Skeletal muscle satellite cell (primary cell): Measurements from ENCODE around the gene COL25A1.
"Not testable (repeated sequence)": the region's sequence is repeated elsewhere in the genome, so short reads cannot be mapped to it uniquely, and the experiment has no call there.

Experiments used
- H3K27me3 ChIP-seq: 2 replicates; pipeline ENCODE4 v1.7.0; 2013; ENCODE audit warnings: low read length; ENCODE audit not compliant: control insufficient read depth, insufficient read depth
- H3K36me3 ChIP-seq: 2 replicates; pipeline ENCODE4 v1.7.0; 2013; ENCODE audit warnings: mild to moderate bottlenecking, control low read depth, low read length; ENCODE audit not compliant: insufficient read depth
- H3K4me1 ChIP-seq: 2 replicates; pipeline ENCODE4 v1.7.0; 2013; ENCODE audit warnings: low read length; ENCODE audit not compliant: control insufficient read depth, insufficient read depth
- H3K4me2 ChIP-seq: 2 replicates; pipeline ENCODE4 v1.7.0; 2013; ENCODE audit warnings: mild to moderate bottlenecking, low read length
- H3K4me3 ChIP-seq: 2 replicates; pipeline ENCODE4 v1.7.0; 2013; ENCODE audit warnings: low read length
- H3K9ac ChIP-seq: 2 replicates; pipeline ENCODE4 v1.7.0; 2013; ENCODE audit warnings: mild to moderate bottlenecking, low read depth, low read length, moderate library complexity
- H3K9me3 ChIP-seq: replicated peaks from 2 replicates; pipeline ENCODE4 v1.7.0; 2013; ENCODE audit warnings: mild to moderate bottlenecking, control low read depth, low read length

The COL25A1 gene

DNA sequence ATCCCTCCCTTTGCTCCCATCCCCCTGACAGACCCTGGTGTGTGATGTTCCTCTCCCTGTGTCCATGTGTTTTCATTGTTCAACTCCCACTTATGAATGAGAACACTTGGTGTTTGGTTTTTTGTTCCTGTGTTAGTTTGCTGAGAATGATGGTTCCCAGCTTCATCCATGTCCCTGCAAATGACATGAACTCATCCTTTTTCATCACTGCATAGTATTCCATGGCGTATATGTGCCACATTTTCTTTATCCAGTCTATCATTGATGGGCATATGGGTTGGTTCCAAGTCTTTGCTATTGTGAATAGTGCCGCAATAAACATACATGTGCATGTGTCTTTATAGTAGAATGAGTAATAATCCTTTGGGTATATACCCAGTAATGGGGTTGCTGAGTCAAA is 164.3 kb downstream of the COL25A1 start:
- not testable (repeated sequence) for H3K9me3 ChIP-seq, H3K36me3 ChIP-seq, H3K9ac ChIP-seq, H3K27me3 ChIP-seq, H3K4me3 ChIP-seq, H3K4me1 ChIP-seq, H3K4me2 ChIP-seq

DNA sequence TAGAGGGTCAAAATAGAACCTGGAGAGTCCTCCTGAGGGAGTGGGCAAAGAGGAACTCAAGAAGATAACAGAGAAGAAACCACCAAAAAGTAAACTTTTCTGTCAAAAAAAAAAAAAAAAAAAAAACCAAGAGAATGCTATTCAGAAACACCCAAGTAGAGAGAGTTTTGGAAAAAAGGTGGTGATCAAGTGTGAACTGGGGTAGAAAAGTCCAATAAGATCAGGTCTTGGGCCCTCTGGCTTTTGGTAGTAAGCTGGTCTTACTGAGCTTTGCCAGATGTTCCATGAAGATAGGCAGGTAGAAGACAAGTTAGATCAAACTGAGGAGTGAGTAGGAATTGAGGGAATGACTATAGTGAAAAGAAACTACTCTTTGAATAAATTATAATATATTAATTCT is 167.5 kb downstream of the COL25A1 start:
- Histone ChIP-seq H3K36me3 (no peaks in the 10 kb centered on the region), H3K4me2 (no peak overlapping the region), H3K9me3 (no peaks in the 10 kb centered on the region), H3K4me1 (no peaks in the 10 kb centered on the region), H3K9ac (no peak overlapping the region), H3K27me3 (no peaks in the 10 kb centered on the region), H3K4me3 (no peak overlapping the region)

DNA sequence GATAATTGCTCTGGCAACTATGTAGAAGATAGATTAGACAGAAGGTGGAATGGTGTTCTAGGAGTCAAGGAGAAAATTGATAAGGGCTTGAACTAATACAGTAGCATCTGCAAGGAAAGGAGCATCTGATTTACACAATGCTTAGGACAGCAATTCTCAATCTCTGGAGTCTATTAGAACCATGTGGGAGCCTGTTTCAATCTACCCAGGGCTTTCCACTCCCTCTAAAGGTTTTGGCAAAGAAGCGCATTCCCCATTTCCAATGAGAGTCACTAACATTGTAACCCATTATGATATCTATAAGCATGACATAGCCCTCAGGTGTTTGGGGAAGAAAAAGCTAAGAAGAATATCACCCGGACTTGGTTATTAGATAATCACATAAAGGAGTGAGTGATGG is 168.2 kb downstream of the COL25A1 start:
- Histone ChIP-seq H3K4me1 (no peaks in the 10 kb centered on the region), H3K9ac (no peak overlapping the region), H3K4me3 (no peak overlapping the region), H3K27me3 (no peaks in the 10 kb centered on the region), H3K9me3 (no peaks in the 10 kb centered on the region), H3K4me2 (no peak overlapping the region), H3K36me3 (no peaks in the 10 kb centered on the region)

DNA sequence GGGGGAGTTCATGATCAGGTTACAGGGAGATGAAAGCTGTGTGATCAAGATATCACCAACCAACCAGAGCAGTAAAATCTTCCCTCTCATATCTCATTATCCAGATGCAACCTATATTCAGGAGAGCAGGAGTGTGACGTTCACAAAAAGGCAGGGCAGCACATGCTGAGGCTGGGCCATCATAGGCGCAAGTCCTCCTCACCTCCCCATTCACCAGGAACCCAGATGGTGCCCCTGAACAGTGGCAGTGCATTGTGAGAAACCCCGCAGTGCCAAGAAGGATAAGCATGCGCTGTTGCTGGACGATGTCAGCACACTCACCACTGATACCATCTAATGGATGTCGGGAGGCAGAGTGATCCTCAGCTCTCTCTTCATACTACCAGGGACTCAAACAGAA is 170.9 kb downstream of the COL25A1 start:
- H3K9me3 ChIP-seq = no peaks in the 10 kb centered on the region
- H3K4me3 ChIP-seq = no peak overlapping the region
- peaks cover 6% of the 10 kb centered on the region for H3K4me1 ChIP-seq
- H3K9ac ChIP-seq = no peak overlapping the region
- no peak overlapping the region for H3K4me2 ChIP-seq
- no peaks in the 10 kb centered on the region for H3K36me3 ChIP-seq
- no peaks in the 10 kb centered on the region for H3K27me3 ChIP-seq

DNA sequence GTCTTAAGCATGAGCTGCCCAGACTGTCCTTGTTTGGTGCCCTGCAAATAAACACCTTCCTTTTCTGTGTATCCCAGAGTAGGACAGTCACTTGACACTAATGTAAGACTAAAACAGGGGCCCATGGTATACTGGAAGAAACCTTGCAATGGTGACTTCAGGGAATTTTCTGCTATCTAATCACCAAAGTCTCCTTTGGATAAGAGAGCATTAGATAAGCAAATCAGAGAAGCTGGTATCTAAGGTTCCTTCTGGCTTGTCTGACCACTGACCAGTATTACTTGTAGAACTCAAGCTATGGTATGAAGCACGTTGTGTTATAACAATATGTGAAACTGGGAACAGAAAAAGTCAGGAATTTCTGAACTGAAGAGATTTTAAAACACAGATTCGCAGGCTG is 173.9 kb downstream of the COL25A1 start:
- no peak overlapping the region for H3K4me3 ChIP-seq
- no peak overlapping the region for H3K9ac ChIP-seq
- H3K36me3 ChIP-seq = no peaks in the 10 kb centered on the region
- no peaks in the 10 kb centered on the region for H3K9me3 ChIP-seq
- no peak overlapping the region for H3K4me2 ChIP-seq
- peaks cover 18% of the 10 kb centered on the region for H3K4me1 ChIP-seq
- H3K27me3 ChIP-seq = no peaks in the 10 kb centered on the region

DNA sequence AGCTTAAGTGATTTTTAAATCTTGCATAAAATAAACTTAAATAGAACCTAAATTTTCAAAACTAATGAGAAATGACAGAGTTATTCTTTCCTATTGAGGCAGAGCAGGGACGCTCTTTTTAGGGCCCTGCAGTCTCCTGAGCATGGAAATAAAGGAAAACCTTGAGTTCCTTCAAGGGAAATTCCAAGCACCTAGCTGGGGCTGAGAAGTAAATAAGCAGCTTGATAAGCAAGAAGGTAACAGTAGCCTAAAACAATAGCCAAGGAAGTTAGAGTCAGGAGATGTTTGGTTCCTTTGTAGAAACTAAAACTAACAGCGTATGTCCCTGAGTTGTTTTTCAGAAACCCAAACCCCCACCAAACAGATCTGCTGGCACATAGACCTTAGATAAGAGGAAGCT is 174.6 kb downstream of the COL25A1 start:
- no peaks in the 10 kb centered on the region for H3K36me3 ChIP-seq
- peaks cover 18% of the 10 kb centered on the region for H3K4me1 ChIP-seq
- H3K27me3 ChIP-seq = no peaks in the 10 kb centered on the region
- no peaks in the 10 kb centered on the region for H3K9me3 ChIP-seq
- H3K9ac ChIP-seq = no peak overlapping the region
- no peak overlapping the region for H3K4me3 ChIP-seq
- no peak overlapping the region for H3K4me2 ChIP-seq

DNA sequence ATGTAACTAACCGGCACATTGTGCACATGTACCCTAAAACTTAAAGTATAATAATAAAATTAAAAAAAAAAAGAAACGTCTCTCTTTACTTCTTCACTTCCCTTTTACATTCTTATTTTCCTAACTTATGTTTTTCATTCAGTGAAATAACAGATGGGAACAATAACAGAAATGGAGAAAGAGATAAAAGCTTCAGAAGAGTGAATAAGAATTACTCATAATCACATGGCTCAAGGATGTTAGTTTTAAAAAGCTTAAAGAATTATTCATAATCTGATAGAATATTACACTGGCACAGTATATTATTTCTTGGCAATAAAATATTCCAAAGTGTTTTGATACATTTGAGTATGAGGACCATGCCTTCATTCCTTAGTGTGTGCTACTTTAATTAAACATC is 175.6 kb downstream of the COL25A1 start:
- Histone ChIP-seq H3K27me3 (no peaks in the 10 kb centered on the region), H3K4me3 (no peak overlapping the region)

DNA sequence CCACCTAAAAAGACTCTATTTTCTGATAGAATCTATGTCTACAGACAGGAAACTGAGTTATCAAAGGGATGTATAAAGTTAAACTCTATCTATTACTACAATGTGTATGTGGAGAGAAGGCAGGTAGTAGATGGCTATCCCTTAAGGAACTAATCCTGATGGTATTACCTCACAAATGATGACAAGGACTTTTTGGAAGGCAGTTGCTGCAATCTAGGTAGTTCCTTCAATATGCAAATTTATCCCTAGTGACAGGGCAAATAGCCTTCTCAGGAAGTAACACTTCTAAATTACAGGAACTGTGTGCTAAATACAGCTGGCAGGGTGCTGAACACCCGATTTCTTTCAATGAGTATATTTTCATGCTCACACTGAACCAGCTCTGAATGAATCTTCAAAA is 177.4 kb downstream of the COL25A1 start:
- H3K36me3 ChIP-seq = no peaks in the 10 kb centered on the region
- no peaks in the 10 kb centered on the region for H3K27me3 ChIP-seq
- H3K9me3 ChIP-seq = no peaks in the 10 kb centered on the region
- H3K9ac ChIP-seq = no peak overlapping the region
- H3K4me1 ChIP-seq = peaks cover 18% of the 10 kb centered on the region
- no peak overlapping the region for H3K4me3 ChIP-seq
- no peak overlapping the region for H3K4me2 ChIP-seq

More for the DNA sequence above, 175.6 kb downstream of the COL25A1 start:
- Histone ChIP-seq H3K4me1 (peaks cover 18% of the 10 kb centered on the region), H3K9ac (no peak overlapping the region), H3K4me2 (peak overlapping the region; percentile 20), H3K36me3 (no peaks in the 10 kb centered on the region), H3K9me3 (no peaks in the 10 kb centered on the region)

DNA sequence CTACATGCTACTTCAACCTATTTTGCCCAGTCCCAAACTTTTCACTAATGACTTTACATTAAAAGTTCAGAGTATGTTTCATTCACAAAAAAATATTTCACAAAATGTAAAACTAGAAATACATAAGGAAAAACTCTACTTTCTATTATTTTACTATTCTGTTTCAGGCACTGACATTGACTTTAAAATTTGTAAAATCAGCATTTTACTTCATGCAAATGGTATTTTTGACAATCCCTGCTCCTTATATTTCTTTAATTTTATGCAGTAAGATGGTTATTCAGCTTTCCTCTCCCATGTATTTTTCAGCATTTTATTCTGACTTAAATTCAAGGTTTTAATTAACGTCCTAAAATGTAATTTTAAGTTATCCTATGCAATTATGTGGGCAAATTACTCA is 178.5 kb downstream of the COL25A1 start:
- no peak overlapping the region for H3K4me2 ChIP-seq
- H3K9ac ChIP-seq = no peak overlapping the region
- H3K36me3 ChIP-seq = no peaks in the 10 kb centered on the region
- H3K4me3 ChIP-seq = no peak overlapping the region
- no peaks in the 10 kb centered on the region for H3K27me3 ChIP-seq
- no peaks in the 10 kb centered on the region for H3K9me3 ChIP-seq
- H3K4me1 ChIP-seq = peaks cover 18% of the 10 kb centered on the region

DNA sequence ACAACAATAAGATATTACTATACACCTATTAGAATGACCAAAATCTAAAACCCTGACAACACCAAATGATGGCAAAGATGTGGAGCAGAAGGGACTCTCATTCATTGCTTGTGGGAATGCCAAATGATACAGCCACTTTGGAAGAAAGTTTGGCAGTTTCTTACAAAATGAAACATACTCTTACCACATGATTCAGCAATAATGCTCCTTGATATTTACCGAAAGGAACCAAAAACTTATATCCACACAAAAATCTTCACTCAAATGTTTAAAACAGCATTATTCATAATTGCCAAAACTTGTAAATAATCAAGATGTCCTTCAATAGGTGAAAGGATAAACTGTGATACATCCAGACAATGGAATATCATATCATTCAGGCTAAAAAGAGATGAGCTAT is 180.9 kb downstream of the COL25A1 start:
- Histone ChIP-seq H3K4me3 (no peak overlapping the region), H3K9me3 (no peaks in the 10 kb centered on the region), H3K4me1 (peaks cover 12% of the 10 kb centered on the region), H3K9ac (no peak overlapping the region), H3K4me2 (no peak overlapping the region), H3K27me3 (no peaks in the 10 kb centered on the region), H3K36me3 (no peaks in the 10 kb centered on the region)

DNA sequence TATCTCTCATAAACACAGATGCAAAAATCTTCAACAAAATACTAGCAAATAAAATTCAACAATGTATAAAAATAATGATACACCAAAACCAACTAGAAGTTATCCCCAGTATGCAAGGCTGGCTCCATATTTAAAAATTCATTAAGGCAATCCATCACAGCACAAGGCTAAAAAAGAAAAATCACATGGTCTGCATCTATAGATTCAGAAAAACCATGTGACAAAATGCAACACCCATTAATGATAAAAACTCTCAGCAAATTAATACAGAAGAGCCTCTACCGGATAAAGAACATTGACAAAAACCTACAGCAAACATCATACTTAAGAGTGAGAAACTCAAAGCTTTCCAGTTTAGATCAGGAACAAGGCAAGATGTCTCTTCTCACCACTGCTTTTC is 182.6 kb downstream of the COL25A1 start:
- Histone ChIP-seq H3K27me3 (no peaks in the 10 kb centered on the region), H3K4me2 (no peak overlapping the region), H3K36me3 (no peaks in the 10 kb centered on the region), H3K4me1 (no peaks in the 10 kb centered on the region), H3K4me3 (no peak overlapping the region), H3K9ac (no peak overlapping the region), H3K9me3 (no peaks in the 10 kb centered on the region)

DNA sequence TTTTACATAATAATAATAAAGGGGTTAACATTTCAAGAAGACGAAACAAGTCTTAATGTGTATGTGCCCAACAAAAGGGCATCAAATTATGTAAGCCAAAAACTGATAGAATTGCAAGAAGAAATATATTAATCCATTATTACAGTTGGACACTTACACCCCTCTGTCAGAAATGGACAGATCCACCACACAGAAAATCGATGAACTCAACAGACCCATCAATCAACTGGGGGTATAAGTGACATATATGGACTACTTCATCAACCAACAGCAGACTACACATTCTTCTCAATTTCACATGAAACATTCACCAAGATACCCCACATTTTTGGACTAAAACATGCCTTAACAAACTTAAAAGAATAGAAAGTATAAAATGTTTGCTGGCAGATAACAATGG is 183.8 kb downstream of the COL25A1 start:
- Histone ChIP-seq H3K27me3 (no peaks in the 10 kb centered on the region), H3K9me3 (no peaks in the 10 kb centered on the region), H3K9ac (no peak overlapping the region), H3K4me2 (no peak overlapping the region), H3K4me3 (no peak overlapping the region), H3K4me1 (no peaks in the 10 kb centered on the region), H3K36me3 (no peaks in the 10 kb centered on the region)
